Raji (cell line): Measurements from ENCODE around the gene MRGPRG.

Source experiments
- POLR2A ChIP-seq: IDR thresholded peaks from 2 replicates; pipeline ENCODE4 v1.6.1; 2011; ENCODE audit warnings: low read depth, low read length, control low read depth; ENCODE audit not compliant: insufficient read depth

MRGPRG gene

DNA sequence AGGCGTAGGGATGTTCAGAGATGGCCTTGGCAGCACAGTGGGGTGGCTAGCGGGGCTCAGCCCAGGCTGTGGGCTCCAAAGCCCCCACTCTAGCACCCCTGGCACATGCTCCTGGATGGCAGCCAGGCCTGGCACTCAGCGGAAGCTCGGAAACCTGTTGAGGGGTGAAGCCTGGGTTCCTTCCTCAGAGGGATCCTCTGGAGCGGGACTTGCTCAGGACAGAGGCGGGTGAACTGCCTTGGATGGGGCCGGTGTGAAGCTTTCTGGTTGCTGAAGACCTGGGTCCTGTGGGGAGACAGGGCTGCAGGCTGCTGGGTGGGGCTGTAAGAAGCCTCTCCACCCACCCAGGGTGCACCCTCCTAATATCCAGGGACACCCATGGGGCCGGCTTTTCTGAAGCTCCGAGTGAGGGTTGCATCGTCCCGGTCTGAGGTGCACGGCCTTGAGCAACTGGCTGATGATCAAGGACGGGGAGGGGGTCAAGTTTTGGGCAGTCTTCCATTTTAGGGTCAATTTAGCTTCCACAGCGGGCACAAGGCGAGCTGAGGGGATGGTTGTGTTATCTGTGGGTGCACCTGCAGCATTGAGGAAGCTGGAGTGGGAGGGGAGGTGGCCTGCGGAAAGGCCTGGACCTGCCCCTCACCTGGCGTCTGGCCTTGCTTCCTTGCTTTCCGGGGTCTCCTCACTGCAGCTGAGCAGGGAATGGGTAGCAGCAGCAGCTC lies 8.4 kb upstream of the MRGPRG start:
- no peak for TF ChIP-seq POLR2A

DNA sequence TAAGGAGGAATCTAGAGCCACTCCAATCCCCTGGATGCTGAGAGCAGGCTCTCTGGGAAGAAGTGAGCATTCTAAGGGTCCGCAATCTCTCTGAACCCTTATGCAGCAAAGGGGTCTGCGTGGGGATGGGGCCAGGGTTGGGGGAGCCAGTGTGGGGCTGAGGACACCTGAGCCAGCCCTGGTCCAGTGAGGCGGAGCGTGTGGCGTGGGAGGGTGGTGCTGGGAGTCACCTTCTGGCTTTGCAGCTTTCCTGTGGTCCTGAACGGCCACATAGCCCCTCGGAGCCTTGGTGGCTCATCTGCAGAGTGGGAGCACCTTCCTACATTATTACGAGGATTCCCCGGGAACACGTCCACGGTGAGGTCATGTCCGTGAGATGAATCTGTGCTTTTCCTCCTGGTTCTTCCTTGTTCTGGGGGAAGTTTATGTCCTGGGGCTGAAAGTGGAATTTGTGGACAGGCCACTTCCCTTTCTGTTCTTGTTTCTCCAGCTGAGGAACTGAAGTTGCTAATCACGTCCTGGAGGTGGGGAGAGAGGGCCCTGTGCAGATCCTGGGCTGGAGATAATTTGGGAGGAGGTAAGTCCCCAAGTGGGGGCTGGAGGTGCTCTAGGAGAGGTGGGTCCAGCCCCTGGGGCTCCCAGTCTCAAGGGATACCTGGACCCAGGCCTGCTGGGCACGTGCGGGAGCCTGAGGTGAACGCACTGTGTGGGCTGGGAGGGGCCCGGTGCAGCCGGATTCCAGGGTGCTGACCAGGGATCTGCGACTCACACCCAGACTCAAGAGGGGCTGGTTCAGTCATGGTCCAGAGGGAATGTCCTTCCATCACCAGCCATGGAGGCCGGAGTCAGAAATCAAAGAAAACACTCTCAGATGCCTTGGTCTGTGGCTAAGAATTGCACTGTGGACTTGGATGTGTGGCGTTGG lies 7.5 kb upstream of the MRGPRG start:
- TF ChIP-seq POLR2A: no peak

DNA sequence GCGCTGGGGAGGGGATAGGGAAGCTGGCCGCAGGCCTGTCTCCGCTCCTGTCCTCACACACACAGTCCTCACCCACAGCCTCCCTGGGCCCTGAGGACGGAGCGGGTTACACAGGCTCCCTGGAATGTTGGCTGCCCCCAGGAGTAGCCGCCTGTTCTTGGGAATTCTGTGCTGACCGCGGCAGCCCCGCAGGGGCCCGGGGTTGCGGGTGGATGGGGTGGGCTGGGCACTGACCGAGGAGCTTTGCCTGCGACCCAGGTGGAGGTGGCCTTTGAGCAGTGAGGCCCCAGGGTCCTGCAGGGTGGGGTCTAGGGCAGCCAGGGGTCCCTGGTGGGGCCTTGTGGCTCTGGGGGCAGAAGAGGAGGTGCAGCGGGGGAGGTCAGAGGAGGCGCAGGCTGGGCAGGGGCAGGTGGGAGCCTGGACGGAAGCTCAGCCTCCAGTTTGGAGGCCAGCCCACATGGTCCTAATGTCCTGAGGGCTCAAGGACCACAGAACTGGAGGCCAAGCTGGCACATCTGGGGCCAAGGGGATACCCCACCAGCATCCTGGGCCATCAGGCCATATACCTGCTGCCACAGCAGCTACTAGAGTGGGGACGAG lies 6.6 kb upstream of the MRGPRG start:
- no peak for TF ChIP-seq POLR2A

DNA sequence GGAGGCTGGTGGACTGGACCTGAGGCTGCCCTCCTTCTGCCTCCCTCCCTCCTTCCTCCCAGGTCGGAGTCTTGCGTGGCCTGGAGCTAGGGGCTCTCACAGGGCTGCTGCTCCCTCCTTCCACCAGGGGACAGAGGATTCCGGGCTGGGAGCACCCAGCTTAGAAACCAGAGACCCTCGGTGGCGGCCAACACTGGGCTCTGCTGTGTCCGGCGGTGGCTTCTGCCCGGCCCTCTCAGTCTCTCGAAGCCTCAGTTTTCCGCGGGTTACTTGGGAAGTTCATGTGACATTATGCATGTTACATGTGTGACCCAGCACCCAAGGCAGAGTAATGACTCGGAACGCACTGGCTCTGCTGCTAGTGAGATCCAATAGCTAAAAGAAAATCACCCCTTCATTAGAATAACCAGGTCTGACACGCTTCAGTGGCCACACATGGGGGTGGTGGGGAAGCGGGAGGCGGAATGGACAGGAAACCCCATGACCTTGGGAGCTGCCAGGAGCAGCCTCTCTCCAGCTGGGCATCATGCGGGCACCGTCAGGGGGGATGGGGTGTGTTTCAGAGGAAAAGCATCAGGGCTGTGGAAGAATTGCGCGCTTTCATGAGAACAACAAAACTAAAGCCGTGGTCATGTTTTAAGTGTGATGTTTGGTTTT lies 5.9 kb upstream of the MRGPRG start:
- TF ChIP-seq POLR2A: no peak

DNA sequence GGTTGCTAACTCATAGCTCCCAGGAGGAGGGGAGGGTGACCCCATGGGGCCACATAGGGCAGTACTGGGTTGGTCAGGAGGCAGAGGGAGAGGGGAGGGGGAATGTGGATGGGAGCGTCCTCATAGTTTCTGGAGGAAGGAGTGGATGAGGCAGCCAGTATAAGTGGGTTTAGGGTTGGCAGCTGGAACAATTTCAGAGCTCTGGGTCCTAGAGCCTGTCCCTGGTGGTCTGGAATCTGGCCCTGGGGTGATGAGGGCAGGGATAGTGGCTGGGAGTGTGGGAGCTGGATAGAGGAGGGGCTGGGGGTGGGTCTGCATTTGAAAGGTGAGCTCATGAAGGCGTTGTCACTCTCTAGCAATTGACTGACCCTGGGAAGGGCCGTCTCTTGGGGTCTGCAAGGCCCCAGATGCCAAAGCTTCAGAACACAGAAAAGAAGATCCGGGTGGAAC lies 5.3 kb upstream of the MRGPRG start:
- no peak for TF ChIP-seq POLR2A

DNA sequence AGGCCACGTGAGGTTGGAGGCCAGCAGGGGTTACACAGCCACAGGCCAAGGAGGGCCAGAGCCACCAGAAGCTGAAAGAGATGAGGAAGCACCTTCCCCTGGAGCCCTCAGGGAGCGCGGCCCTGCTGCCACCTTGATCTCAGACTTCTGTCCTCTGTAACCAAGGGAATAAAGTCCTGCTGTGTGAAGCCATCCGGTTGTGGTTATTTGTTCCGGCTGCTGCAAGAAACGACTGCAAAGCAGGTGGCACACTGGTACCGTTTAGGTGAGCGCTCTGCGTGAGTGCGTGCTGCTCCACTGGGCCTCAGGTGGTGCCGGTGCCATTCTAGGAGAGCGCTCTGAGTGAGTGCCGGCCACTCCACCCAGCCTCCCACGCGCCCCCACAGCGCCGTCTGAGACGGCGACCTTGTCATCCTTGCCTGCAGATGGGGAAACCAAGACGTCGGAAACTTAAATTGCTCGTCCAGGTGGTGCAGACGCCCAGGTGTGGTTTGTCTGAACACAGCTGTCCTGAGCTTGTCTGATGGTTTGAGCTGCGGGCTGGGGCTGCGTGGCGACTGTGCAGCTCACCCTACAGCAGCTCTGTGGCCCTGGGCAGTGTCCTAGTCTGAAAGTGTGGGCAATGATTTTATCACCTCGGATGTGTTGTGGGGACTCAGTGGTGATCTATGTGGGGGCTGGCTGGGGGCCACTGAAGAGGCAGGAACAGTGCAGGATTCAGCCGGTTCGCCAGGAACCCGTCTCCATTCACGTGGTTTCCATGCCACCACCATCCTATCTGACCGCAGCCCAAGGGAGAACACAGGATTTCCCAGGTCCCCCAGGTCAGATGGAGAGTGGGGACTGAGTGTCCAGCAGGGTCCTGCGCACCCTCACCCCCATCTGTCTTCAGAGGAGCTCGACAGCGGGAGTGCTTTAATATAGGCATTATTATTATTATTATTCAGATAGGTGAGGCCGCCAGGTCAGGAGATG lies 4.6 kb upstream of the MRGPRG start:
- TF ChIP-seq POLR2A: no peak

DNA sequence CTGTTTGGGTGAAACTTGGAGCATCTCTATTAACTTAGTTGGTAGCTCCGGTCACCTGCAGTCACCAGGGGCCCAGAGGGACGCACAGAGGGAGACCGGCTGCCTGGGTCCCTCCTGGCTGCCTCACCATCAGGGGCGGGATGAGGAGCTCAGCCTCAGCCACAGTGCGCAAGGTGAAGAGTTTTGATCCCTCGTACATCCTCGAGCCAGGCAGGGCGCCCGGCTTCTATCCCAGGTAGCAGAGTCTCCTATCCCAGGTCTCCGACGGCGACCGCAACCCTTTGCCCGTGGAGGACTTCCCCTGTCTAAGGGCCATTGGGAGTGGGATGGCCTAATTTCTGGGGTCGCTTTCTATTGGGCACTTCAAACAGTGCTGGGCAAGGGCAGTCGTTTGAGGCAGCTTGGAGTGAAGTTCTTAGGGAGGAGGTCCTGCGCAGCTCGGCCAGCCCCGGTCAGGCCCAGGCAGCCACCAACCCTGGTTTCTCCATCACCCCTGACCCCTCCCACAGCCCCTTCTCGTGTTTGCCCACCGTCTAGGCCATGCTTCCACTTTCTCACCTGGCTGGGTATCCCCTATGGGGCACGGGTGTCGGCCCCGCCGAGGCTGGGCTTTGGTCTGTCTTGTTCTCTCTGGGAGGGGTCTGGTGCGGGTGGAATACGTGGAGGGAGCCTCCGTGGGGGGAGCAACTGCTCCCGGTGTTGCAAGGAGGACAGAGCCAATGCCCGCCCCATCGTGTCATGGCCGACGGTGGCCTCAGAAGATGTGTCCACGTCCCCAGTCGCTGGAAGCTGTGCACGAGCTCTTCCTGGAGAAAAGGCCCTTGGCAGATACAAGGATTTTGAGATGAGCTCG lies 3.6 kb upstream of the MRGPRG start:
- TF ChIP-seq POLR2A: no peak

DNA sequence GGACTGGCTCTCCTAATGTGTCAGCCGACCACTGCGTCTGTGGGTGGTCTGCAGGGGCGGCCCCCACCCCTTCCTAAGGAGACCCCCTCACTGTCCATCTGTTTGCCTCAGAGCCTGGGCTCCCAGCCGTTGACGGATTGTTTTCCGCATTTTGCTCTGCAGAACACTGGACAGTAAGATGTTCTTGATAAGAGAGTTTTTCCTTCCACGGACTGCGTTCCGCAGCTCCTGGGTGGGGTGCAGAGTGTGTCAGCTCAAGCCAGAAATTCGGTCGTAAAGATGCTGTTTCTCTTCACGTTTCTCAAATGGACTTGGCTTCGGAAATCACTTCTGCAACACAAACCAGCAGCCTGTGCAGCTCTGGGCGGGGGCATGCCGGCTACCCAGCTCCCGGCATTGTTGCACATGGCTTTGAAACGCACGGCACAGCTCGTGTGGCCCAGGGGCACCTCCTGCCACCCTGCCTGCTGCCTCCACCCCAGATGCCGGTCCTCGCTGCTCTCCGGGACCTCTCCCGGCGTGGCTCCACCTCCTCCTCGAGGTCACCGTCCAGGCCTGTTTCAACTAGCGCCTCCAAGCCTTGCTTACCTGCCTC lies 2.9 kb upstream of the MRGPRG start:
- TF ChIP-seq POLR2A: no peak

DNA sequence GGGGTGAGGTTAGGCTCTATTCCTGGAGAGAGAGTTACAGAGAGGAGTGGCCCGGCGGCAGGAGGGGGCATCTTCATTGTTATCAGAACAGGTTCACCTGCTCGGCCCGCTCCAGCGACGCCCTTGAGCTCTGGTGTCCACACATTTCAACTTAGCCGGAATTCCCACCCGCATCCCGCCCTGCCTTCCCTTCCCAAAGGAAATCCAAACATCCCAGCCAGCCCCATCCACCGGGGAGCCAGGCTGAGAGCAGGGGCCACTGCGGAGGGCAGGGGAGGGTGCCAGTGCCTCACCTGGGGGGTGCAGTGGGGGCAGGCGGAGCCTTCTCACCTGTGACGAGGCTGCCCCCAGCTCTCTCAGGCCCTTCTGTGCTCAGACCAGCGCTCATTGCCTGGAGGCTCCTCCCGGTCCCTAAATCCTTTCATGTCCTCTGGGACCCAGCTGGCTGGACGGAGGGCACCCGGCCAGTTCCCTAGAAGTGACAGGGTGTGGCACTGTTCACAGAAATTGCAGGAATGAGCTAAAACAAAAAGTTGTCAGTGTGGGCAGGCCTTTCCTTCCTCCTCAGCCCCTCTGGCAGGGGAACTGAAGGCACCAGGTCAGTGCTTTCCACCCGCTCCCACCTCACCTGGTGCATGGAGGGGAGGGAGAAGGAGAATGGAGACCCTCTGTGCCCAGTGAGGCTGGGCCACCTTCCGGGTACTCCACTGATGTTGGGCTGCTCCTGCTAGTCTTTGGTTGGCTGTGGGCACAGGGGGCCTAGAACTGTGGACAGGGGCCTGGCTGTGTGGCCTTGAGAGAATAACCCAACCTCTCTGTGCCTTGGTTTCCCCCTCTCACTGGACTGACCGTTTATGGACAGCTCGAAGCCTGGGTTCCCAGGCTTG lies 2.2 kb upstream of the MRGPRG start:
- TF ChIP-seq POLR2A: no peak

DNA sequence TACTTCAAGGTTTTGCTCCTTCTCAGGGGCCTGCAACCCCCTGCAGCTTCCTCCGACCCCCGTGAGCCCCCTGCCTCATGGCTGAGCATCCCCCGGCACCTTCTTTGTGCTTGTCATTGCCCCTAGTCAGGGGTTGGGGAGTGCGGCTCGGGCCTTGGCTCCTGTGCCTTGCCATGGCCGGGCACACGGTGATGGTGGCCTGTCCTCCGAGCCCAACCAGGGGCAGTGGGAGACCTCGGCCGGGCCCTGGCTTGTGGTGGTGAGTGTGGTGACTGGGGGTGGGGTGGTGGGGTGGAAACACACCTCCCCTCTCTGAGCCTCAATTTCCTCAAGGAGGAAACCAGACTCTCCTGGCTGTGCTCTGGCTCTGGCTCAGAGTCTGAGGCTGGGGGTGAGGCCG lies 1.5 kb upstream of the MRGPRG start:
- TF ChIP-seq POLR2A: no peak

DNA sequence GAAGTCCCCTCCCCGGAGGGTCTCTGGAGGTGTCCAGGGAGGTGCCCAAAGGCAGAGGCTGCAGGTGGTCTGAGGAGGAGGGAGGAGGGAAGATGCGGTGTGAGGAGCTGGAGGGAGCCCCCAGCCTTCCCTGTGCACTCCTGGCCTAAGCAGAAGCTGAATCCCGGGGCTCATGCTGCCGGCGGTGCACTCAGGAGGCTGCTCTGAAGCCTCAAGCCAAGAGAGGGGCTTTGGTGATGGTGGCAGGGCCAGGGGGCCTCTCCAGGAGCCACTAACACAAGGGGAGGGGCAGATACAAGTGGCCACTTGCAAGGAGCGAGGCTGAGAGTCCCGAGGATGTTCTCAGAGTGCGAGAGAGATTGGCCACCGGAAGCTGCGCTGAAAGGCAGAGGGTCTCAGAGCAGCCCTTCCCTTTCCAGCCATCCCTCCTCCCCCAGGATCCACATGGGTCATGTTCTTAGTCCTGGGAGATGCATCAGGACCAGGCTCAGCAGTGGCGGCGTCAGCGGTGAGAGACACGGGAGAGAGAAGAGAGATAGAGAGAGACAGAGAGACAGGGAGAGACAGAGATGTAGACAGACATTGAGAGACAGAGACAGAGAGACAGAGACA lies 774 bp upstream of the MRGPRG start:
- no peak for TF ChIP-seq POLR2A
